AG09309 (cell line): ENCODE results near the gene GLO1.

ENCODE experiments used
- DNase-seq: peaks from one replicate; pipeline ENCODE4 v3.0.0-alpha.2; 2010; ENCODE audit warnings: low read depth
- H3K4me3 ChIP-seq: 2 replicates; pipeline ENCODE4 v1.5.1; 2011; ENCODE audit warnings: mild to moderate bottlenecking, low read depth, low read length, moderate library complexity; ENCODE audit not compliant: control insufficient read depth
- TF ChIP-seq, protein P1 (sequence below): IDR thresholded peaks from 2 replicates; pipeline ENCODE4 v1.5.1; 2011; ENCODE audit warnings: mild to moderate bottlenecking, low read depth, low read length, inconsistent platforms; ENCODE audit not compliant: insufficient read depth, control insufficient read depth; ENCODE audit errors: missing control alignments

Gene GLO1

DNA sequence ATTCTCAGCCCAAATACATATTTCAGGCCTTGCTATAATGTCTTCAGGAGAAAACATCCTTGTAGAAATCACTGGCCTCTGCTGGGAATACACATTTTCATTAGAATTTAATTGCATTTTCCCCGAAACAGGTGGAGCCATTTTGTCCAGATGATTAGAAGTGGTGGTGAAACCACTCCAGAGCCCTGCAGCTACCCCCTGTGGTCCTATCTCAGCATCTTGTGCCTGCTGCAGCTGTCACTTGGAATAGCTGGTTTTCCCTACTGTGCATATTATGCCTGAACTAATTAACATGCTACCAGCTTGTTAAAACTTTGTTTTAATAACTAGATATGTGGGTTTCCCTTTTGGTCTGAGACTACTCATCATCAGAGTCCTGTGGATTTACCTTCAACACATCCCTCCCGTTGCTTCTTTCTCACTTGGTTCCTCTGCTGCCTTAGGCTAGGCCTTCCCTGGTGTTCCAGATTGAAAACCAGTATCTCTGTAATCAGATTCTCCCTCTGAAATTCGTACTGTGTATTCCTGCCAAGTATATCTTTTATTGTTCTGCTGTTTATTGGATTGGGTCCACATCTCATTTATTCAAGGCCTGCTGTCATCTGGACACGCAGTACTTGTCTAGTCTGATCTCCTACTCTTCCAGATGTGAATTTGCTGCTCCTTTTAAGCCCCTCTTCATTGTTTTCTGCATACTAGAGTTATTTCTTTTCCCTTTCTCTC is 27.4 kb upstream of the GLO1 start:
- no peak for DNase-seq
- H3K4me3 ChIP-seq = no peak overlapping the region
- TF ChIP-seq, protein P1, sequence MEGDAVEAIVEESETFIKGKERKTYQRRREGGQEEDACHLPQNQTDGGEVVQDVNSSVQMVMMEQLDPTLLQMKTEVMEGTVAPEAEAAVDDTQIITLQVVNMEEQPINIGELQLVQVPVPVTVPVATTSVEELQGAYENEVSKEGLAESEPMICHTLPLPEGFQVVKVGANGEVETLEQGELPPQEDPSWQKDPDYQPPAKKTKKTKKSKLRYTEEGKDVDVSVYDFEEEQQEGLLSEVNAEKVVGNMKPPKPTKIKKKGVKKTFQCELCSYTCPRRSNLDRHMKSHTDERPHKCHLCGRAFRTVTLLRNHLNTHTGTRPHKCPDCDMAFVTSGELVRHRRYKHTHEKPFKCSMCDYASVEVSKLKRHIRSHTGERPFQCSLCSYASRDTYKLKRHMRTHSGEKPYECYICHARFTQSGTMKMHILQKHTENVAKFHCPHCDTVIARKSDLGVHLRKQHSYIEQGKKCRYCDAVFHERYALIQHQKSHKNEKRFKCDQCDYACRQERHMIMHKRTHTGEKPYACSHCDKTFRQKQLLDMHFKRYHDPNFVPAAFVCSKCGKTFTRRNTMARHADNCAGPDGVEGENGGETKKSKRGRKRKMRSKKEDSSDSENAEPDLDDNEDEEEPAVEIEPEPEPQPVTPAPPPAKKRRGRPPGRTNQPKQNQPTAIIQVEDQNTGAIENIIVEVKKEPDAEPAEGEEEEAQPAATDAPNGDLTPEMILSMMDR = no peak

- H3K4me3 ChIP-seq = no peak overlapping the region
- DNase-seq = no peak
- TF ChIP-seq, protein P1 = no peak
Measured at GRCh38 chr6:38728203-38728602, 25.3 kb upstream of the GLO1 start.

DNA sequence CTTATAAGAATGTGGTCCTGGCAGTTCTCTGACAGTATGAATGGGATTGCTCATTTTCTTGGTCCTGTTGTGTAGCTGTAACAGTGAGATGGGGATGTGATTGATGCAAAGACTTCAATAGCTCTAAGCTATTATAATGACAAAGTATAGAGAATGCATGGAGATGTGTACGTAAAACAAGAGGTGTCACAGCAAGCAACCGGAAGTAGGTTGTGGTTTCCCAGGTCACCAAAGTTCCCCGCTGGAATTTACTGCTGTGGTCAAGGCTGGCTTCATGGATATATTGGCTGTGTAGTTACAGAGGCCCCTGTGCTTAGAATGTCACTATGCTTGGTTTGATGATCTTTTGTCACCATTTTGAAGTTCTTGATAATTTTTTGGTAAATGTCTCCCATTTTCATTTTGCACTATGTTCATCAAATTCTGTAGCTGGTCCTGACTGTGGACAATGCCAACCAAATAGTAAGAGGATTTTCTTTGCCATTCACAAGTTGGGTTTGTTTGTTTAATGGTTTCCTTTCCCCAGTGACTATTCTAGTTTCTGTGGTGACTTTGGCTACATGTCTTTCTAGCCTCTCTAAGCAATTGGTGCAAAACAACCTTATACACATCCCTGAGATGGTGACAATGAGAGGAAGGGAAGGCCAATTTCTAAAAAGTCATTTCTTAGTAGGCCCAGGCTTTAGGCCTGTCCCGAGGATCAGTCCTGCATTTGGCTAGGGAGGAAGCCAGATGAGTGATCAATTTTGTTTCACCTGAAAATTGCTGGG is 22.7 kb upstream of the GLO1 start:
- no peak for DNase-seq
- no peak overlapping the region for H3K4me3 ChIP-seq
- TF ChIP-seq, protein P1 = no peak

- no peak overlapping the region for H3K4me3 ChIP-seq
- no peak for DNase-seq
- TF ChIP-seq, protein P1 = no peak
Measured at GRCh38 chr6:38724343-38724742, 21.4 kb upstream of the GLO1 start.

GRCh38 chr6:38723783-38724182 is 20.8 kb upstream of the GLO1 start:
- no peak for DNase-seq
- no peak overlapping the region for H3K4me3 ChIP-seq
- TF ChIP-seq, protein P1 = no peak

DNA sequence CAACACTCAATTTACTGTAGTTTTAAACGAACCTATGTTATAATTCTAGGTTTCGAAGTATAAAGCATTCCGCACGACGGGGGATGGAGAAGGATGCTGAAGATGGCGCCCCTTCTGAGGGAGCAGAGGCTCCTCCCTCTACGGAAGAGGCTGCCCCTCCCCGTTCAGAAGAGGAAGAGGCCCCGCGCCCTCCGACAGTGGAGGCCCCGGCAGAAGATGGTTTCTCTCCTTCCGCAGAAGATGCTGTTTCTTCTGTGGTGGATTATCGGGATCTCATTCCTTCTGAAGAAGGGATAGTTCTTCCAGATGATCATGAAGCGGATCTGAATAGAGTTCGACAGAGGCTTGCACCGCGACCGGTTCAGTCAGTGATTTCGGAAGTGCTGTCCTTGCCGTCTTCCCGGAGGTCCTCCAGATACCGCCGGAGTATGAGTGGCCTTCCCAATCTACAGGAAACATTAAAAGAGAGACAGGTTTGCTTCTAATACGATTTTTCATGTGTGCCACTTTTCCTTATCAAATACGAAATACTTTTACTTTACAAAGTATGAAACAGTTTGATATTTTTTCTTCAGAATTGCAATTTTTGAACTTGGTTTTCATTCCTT is 19.9 kb upstream of the GLO1 start:
- no peak overlapping the region for H3K4me3 ChIP-seq
- TF ChIP-seq, protein P1 = no peak
- DNase-seq = no peak
